NT2/D1 (cell line): ENCODE results near the gene SCLY.
"Not testable (repeated sequence)": the region's sequence is repeated elsewhere in the genome, so short reads cannot be mapped to it uniquely, and the experiment has no call there.

ENCODE experiments used
- YY1 ChIP-seq: IDR thresholded peaks from 2 replicates; pipeline ENCODE4 v1.6.1; 2011; ENCODE audit not compliant: insufficient read length, insufficient read depth
- ZNF274 ChIP-seq: IDR thresholded peaks from 2 replicates; pipeline ENCODE4 v1.6.1; 2011; ENCODE audit warnings: mild to moderate bottlenecking, low read depth, low read length

DNA sequence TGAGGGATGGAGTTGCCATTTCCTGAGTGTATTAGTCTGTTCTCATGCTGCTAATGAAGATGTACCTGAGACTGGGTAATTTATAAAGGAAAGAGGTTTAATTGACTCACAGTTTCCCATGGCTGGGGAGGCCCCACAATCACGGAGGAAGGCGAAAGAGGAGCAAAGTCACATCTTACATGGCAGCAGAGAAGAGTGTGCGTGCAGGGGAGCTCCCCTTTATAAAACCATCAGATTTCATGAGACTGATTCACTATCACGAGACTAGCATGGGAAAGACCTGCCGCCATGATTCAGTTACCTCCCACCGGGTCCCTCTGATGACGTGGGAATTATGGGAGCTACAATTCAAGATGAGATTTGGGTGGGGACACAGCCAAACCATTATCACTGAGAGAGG, 5.9 kb downstream of the SCLY start:
- TF ChIP-seq YY1, ZNF274: not testable (repeated sequence)
